Activated CD8-positive, alpha-beta memory T cell treated with anti-CD3 and anti-CD28 coated beads for 48 hours (primary cell): ENCODE data around the gene HS6ST2.
"Not testable (repeated sequence)": the region's sequence is repeated elsewhere in the genome, so short reads cannot be mapped to it uniquely, and the experiment has no call there.

ENCODE experiments used
- DNase-seq, 3 experiments: peaks; one replicate each; pipeline ENCODE4 v3.0.0-alpha.2; 2020; ENCODE audit warnings: low read depth in 2 of 3, low spot score in 2 of 3

Gene HS6ST2

DNA sequence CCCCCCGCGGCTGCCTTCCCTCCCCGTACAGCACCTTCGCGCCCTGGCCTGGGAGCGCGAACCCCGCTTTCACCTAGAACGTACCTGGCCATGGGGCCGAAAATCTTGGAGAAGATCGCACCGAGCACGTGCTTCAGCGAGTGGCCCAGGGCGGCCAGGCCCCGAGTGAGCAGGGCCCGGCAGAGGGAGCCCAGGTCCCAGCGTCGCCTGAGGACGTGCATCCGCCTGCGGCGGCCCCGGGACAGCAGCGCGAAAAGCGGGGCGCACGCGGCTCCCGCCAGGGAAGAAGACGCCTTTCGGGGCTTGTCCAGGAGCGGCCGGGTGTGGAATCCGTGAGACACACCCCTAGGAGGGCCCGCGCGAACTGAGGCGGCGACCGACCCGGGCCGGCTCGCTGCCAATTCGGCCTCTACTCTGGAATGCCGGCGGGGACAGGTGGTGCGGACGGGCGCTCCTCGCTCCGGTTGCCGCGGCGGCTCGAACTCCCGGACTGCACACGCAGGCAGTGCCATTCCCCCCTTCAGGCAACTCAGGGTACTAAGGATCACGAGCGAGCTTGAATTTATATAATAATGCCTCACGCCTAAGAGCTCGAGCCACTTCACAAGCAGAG is at the start of gene HS6ST2:
Gene HS6ST2, minus strand, starts transcription at position 539 of the 613 bp plus-strand sequence.
- no peak for DNase-seq

DNA sequence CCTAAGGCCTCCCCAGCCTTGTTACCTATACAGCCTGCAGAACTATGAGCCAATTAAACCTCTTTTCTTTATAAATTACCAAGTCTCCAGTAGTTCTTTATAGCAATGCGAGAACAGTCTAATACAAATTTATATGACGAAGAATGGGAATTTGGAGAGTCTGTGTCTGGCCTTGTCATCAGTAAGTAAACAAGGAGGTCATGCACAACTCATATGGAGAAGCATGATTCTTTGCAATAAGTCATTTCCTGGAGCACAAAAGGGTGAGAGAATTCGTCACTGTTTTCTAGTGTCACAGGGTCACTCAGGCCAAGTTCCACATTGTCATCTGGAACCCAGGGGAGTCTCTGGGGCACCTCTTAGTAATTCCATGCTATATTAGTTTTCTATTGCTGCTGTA is 49.0 kb upstream of the HS6ST2 start:
- DNase-seq = no peak

DNA sequence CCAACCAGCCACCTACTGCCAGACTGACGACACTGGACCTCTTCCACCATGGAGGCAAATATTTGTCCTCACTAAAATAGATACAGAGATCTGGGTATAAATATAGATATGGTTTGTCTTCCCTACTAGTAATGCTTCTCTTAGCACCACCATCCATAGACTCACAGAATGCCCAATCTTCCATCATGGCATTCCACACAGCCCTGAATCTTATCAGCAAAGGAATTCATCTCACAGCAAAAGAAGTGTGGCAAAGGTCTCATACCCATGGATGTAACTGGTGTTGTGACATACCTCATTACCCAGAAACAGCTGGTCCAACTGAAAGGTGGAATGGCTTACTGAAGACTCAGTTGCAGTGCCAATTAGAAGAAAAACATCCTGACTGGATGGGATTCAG is 47.2 kb upstream of the HS6ST2 start:
- DNase-seq = no peak

GRCh38 chrX:133005042-133005441 is 46.6 kb upstream of the HS6ST2 start:
- DNase-seq = no peak

GRCh38 chrX:132999209-132999608 is 40.8 kb upstream of the HS6ST2 start:
- DNase-seq = no peak

DNA sequence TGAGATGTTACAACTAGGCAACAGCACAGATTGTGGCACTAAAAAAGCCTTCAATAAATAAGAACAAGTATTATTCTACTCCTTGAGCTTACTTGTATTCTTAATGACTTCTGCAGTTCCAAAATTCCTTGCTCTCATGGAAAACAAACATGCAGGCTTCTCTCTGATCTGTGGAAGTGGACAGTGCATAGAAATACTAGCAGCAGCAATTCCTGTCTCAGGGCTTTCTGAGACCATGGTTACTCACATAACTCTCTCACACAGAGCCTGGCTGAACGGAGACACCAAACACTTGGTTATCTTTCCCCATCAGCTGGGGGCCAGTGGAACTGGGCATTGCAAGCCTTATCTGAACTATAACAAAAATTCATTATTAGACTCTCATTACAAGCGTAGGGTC is 32.4 kb upstream of the HS6ST2 start:
- DNase-seq = no peak

- DNase-seq = no peak
These were observed 28.1 kb upstream of the HS6ST2 start for GRCh38 chrX:132986556-132986955.

DNA sequence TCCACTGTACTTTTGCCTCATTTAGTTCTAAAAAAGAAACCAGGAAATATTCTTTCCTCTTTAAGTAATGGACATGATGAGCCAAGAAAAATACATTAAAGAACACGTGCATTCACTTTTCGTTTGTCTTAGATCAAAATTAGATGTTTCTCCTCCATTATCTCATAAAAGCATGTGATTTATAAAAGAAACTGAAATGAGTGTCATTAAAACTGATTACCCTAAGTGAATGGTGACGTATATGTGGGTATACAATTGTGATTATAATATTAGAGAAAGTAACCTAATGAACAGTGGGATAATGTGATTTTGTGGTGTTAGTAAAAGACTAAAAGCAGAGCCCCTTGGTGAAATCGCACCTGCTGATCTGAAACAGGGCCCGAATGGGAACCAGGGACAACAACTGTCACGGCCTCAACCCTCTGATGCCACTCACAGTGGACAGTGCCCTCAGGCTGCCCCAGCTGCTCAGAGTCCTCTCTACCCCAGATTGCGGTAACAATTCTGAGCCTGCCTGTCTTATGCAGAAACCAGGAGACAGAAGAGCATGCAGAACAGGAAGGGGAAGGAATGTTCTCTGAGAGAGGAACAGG is 25.7 kb upstream of the HS6ST2 start:
- DNase-seq = no peak

- no peak for DNase-seq
These were observed 25.1 kb upstream of the HS6ST2 start for GRCh38 chrX:132983496-132983895.

DNA sequence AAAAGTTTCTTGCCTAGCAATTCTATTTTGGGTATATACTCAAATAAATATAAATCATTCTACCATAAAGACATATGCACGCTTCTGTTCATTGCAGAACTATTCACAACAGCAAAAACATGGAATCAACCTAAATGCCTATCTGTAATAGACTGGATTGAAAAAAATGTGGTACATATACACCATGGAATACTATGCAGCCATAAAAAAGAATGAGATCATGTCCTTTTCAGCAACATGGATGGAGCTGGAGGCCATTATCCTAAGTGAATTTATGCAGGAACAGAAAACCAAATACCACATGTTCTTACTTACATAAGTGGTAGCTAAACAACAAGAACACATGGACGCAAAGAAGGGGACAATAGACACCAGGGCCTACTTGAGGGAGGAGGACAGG is 21.6 kb upstream of the HS6ST2 start:
- not testable (repeated sequence) for DNase-seq

DNA sequence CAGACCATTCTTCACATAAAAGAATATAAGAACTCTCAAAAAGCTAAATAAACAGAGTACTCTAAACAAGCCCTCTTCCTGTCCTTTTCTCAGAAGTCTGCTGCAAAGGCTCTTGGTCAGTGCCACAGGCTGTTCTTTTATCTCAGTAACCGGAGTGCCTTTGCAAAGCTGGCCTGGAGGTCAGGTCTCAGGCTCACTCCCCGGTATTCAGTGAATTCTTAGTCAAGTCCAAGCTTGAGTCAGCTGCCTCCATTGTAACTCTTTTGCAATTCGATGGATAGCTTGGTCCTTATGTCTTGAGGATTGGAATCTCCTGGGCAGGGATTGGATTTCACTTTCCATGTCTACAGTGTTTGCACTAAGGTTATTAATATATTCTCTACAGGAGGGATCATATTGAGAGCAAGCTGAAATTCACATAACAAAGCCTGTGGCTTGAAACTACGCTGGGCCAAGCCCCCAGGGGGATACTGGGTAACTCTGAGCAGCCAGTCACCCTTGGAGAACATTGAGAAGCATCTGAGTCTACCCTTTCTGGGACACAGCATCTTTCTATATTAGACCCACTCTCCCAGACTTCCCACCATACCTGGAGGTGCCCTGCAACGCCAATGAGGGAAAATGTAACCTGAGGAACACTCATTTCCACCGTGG is 10.0 kb upstream of the HS6ST2 start:
- no peak for DNase-seq

DNA sequence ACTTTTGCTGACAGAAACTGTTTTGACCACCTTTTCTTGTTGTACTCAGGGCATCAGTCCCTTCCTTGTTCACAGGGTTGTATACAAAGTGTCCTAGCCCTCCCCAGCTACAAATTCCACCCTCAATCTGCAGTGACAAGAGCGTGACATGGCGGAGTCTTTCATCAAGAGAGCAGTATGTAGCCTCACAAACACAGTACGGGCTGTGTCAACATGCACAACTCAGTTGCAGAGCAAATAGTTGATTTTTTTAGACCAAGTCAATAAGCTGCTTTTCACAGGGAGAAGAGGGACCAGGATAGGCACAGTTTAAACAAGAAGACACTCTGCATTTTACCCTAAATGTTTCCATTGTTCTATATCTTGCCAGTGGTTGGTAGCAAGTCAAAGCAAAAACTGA is 8.6 kb upstream of the HS6ST2 start:
- DNase-seq = no peak

DNA sequence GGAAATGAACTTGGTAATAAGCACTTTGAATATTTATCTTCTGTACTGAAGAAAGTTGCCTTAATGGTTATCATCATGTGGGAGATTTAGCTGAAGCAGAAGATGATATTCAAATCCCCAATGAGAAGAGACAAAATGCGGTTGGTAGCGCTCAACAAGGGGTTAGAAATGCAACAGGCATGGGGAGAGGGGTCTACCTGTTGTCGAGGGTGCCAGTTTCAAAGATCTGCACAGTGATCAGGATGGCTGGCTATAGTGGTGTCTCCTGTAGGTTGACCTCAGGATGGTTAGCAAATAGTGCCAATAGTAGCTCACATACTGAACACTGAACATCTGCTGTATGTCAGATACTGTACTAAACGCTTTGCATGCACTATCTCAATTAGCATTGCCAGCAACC is 7.0 kb upstream of the HS6ST2 start:
- DNase-seq = no peak

- no peak for DNase-seq
These were observed 3.1 kb upstream of the HS6ST2 start for GRCh38 chrX:132961511-132961910.

DNA sequence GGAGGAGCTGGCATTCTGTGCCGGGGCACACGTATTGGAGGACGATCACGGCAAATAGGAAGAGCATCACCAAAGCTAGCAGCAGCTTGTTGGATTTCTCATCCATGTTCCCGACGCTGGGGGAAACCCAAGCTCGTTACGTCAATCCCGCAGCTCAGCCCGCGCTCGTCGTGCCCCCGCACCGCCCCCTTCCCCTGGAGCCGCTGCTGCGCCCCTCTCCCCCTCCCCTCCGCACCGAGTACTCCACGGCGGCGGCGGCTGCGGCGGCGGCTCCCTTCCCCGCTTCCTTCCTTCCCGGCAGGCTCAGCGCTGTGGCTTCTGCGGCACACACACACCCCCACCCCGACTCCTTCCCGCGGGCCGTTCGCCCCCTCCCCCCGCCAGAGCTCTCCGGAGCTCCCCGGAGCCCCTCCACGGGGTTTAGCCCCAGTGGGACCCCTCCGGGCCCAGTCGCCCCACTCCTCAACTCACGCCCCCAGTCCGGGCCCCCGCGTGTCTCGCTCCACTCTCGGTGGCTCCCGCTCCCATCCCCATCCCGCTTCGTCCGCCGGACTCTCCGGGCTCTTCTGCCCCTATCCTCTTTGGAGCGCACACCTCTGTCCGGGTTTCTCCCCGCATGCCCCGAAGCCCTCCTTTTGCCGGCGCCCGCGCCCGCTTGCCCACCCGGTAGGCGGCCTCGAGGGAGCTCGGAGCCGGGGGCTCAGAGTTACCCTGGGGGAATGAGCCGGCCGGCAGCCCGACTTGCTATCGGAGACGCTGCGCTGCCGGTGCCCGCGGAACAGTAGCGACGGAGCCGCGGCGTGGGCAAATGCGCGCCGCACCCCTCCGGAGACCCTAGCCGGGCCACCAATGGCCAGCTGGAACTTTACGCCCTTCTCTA is 978 bp downstream of the HS6ST2 start:
- no peak for DNase-seq

- DNase-seq = no peak
These were observed 1.8 kb downstream of the HS6ST2 start for GRCh38 chrX:132956421-132957210.

GRCh38 chrX:132955690-132956089 is 2.7 kb downstream of the HS6ST2 start:
- DNase-seq = no peak

DNA sequence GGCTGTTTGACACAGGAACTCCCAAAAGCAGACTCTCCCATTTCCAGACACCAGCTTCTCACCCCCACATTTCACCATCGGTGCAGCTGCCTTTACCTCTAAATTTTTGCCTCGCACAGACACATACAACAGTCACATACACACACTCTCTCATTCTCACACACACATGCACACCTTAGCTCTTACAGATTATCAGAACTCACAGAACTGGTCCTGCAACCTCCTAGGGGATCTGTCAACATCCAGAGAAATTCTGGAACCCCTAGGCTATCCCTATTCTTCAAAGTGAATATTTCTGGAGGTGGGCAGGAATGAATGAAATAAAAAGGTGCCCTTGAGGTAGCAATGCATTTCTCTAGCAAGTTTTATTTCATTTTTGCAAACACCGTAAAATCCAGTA is 4.1 kb downstream of the HS6ST2 start:
- DNase-seq = no peak

GRCh38 chrX:132953354-132953753 is 5.1 kb downstream of the HS6ST2 start:
- no peak for DNase-seq

DNA sequence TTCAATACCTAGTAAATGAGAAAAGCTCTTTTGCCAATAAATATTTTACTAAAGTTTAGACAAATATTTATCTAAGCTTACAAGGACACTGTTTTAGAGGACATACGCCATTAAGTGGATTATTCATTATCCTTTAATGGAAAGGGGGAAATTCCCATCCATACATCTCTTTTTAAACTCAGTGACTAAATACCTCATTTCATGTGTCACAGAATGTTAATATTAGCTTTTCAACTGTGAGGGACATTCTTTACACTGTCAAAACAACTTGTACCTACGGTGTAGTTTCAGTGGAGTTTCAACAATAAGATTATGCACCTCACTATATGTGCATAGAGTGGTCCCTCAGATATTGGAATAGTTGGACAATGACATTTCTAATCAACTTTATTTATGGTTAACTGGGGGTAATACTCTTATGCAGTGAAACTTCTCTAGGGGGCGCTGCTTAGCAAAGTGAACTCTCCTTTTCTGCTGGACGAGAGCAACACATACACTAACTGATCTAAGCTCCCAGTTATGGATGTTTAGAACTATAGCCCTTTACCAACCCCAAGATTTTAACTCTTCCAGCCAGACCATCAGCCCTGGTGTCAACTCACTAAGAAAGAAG is 9.7 kb downstream of the HS6ST2 start:
- DNase-seq = no peak
